VCaP (cell line): ENCODE results near the gene FBN1.

Experiments
- H3K27ac ChIP-seq: fragments of 450-650 bp; 2 replicates; pipeline ENCODE4 v1.5.1; 2017
- TF ChIP-seq, protein P1 (sequence below): fragments of 450-650 bp; conservative IDR thresholded peaks from 2 replicates; pipeline ENCODE4 v1.5.1; 2017; ENCODE audit warnings: mild to moderate bottlenecking, moderate library complexity

The FBN1 gene

GRCh38 chr15:48414015-48414414 is 231.5 kb downstream of the FBN1 start:
- TF ChIP-seq, protein P1, sequence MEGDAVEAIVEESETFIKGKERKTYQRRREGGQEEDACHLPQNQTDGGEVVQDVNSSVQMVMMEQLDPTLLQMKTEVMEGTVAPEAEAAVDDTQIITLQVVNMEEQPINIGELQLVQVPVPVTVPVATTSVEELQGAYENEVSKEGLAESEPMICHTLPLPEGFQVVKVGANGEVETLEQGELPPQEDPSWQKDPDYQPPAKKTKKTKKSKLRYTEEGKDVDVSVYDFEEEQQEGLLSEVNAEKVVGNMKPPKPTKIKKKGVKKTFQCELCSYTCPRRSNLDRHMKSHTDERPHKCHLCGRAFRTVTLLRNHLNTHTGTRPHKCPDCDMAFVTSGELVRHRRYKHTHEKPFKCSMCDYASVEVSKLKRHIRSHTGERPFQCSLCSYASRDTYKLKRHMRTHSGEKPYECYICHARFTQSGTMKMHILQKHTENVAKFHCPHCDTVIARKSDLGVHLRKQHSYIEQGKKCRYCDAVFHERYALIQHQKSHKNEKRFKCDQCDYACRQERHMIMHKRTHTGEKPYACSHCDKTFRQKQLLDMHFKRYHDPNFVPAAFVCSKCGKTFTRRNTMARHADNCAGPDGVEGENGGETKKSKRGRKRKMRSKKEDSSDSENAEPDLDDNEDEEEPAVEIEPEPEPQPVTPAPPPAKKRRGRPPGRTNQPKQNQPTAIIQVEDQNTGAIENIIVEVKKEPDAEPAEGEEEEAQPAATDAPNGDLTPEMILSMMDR: no peak

GRCh38 chr15:48413304-48413703 is 232.2 kb downstream of the FBN1 start:
- TF ChIP-seq, protein P1: no peak
- H3K27ac ChIP-seq: no peak overlapping the region

More at GRCh38 chr15:48414015-48414414, 231.5 kb downstream of the FBN1 start:
- H3K27ac ChIP-seq: peak overlapping the region; percentile 61; the same call in 1 of the 2 replicates

- TF ChIP-seq, protein P1: no peak
- no peak overlapping the region for H3K27ac ChIP-seq
Measured at GRCh38 chr15:48411971-48412591, 233.4 kb downstream of the FBN1 start.

GRCh38 chr15:48409623-48410022 is 235.9 kb downstream of the FBN1 start:
- TF ChIP-seq, protein P1: no peak
- no peak overlapping the region for H3K27ac ChIP-seq

- H3K27ac ChIP-seq: no peak overlapping the region
- TF ChIP-seq, protein P1: no peak
Measured at GRCh38 chr15:48408327-48408726, 237.2 kb downstream of the FBN1 start.

DNA sequence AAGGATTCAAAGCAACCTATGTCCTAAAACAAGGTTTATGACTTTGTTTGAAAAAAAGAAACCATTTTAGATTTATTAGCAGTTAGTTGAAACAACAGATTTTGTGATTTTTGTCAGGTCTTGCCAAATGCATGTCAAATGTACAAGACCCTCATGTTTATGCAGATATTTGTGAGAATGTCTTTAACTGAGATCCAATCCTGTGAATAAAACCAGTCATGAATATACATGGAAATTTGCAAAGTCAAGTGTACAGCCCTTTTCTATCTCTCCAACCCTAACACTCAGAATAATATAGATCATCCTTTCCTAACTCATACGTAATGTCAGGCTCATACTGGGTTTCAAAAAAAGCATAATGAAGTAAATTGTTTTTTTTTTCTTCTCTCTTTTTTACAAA is 237.9 kb downstream of the FBN1 start:
- TF ChIP-seq, protein P1: no peak
- no peak overlapping the region for H3K27ac ChIP-seq

- TF ChIP-seq, protein P1: no peak
- no peak overlapping the region for H3K27ac ChIP-seq
Measured at GRCh38 chr15:48406911-48407310, 238.6 kb downstream of the FBN1 start.
